HEK293T (cell line): ENCODE results near the gene KHK.

ENCODE experiments used
- CTCF ChIA-PET: fragments of 350-600 bp; formaldehyde crosslinking; extraction: SDS; loops from one replicate; lab custom pipeline; 2021; ENCODE audit warnings: antibody characterized with exemption, inconsistent platforms; lab: Yijun Ruan, JAX
- POLR2A ChIA-PET: fragments of 350-600 bp; formaldehyde crosslinking; extraction: SDS; loops from one replicate; lab custom pipeline; 2020; ENCODE audit warnings: antibody characterized with exemption, inconsistent platforms; lab: Yijun Ruan, JAX
- DNase-seq: peaks from one replicate; pipeline ENCODE4 v3.0.0; 2012; ENCODE audit warnings: mixed read lengths; ENCODE audit errors: extremely low spot score
- ARNT ChIP-seq: fragments of 450-650 bp; IDR thresholded peaks from 2 replicates; pipeline ENCODE4 v1.6.1; 2017; ENCODE audit warnings: mild to moderate bottlenecking
- BHLHE40 ChIP-seq: fragments of 450-650 bp; IDR thresholded peaks from 2 replicates; pipeline ENCODE4 v1.6.1; 2016; ENCODE audit warnings: mild to moderate bottlenecking, moderate library complexity, borderline replicate concordance
- CTBP1 ChIP-seq: fragments of 450-650 bp; IDR thresholded peaks from 2 replicates; pipeline ENCODE4 v1.6.1; 2016; ENCODE audit warnings: borderline replicate concordance
- ELF4 ChIP-seq: fragments of 450-650 bp; IDR thresholded peaks from 2 replicates; pipeline ENCODE4 v1.6.1; 2017; ENCODE audit warnings: antibody characterized with exemption
- FOXA1 ChIP-seq: fragments of 450-650 bp; IDR thresholded peaks from 2 replicates; pipeline ENCODE4 v1.6.1; 2016; ENCODE audit warnings: mild to moderate bottlenecking
- FOXK2 ChIP-seq: fragments of 450-650 bp; IDR thresholded peaks from 2 replicates; pipeline ENCODE4 v1.6.1; 2016; ENCODE audit warnings: mild to moderate bottlenecking
- FOXM1 ChIP-seq: fragments of 450-650 bp; IDR thresholded peaks from 2 replicates; pipeline ENCODE4 v1.6.1; 2017; ENCODE audit warnings: mild to moderate bottlenecking, borderline replicate concordance
- HDGF ChIP-seq: fragments of 450-650 bp; IDR thresholded peaks from 2 replicates; pipeline ENCODE4 v1.6.1; 2017; ENCODE audit warnings: antibody characterized with exemption, borderline replicate concordance
- L3MBTL2 ChIP-seq: fragments of 450-650 bp; conservative IDR thresholded peaks from 2 replicates; pipeline ENCODE4 v1.6.1; 2016; ENCODE audit warnings: mild to moderate bottlenecking
- LEF1 ChIP-seq: fragments of 450-650 bp; IDR thresholded peaks from 2 replicates; pipeline ENCODE4 v1.6.1; 2017; ENCODE audit warnings: mild to moderate bottlenecking, borderline replicate concordance
- NFRKB ChIP-seq: fragments of 450-650 bp; IDR thresholded peaks from 2 replicates; pipeline ENCODE4 v1.6.1; 2016; ENCODE audit warnings: mild to moderate bottlenecking, moderate library complexity
- SP1 ChIP-seq: fragments of 450-650 bp; IDR thresholded peaks from 2 replicates; pipeline ENCODE4 v1.6.1; 2017
- SUZ12 ChIP-seq: fragments of 450-650 bp; IDR thresholded peaks from 2 replicates; pipeline ENCODE4 v1.6.1; 2016; ENCODE audit warnings: mild to moderate bottlenecking
- TARDBP ChIP-seq: fragments of 450-650 bp; IDR thresholded peaks from 2 replicates; pipeline ENCODE4 v1.6.1; 2016
- ZNF384 ChIP-seq: fragments of 450-650 bp; IDR thresholded peaks from 2 replicates; pipeline ENCODE4 v1.6.1; 2016
- TF ChIP-seq, protein P1 (sequence below): fragments of 450-650 bp; IDR thresholded peaks from 2 replicates; pipeline ENCODE4 v1.6.1; 2016

The KHK gene

DNA sequence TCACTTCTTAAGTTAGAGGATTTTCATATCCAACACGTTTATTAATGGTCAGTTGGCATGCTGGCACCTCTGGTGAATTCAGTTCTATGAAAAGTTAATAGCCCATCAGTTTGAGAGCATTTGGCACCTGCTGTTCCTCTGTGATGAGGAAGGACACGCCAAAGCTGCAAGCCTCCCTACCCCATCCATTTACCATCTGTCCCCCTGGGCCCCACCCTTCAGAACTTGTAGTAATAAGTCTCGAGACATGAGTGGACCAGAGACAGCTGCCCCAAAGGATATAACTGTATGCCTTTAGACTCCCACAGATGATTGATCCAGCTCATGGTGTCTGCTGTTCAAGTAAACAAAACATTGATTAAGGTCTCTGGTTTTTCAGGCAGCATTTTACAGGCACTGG, 21.4 kb upstream of the KHK start:
- TF ChIP-seq L3MBTL2 (no peak), ZNF384 (no peak), SUZ12 (no peak), TARDBP (no peak)
- no peak for DNase-seq
- ChIA-PET CTCF (interaction anchor here (1.4 kb wide), 1 partner anchor 22 kb away, joined by 5 read pairs; the partner anchor contains the start of gene KHK), POLR2A (interaction anchor here (1.1 to 7.3 kb wide), 2 partner anchors 13 to 16 kb away, joined by 3 to 47 read pairs; partner anchors contain the start of gene AGBL5)

DNA sequence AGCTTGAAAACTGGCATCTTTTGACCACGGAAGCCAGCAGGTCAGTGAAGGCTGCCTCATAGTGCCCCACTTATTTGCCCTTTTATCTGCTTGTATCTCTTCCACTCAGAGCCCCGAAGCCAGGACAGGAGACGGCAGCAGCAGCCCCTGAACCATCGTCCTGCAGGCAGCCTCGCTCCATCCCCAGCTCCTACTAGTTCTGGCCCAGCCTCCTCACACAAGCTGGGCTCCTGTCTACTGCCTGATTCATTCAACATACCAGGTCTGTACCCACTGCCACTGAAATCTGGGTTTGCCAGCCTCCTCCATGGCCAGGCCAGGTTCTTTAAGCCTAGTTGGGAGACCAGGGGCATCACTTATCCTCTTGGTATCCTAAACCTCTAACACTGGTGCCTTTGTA, 19.2 kb upstream of the KHK start:
- TF ChIP-seq FOXA1 (no peak), LEF1 (no peak), ZNF384 (no peak), ELF4 (no peak), NFRKB (no peak), BHLHE40 (no peak), SUZ12 (no peak), TARDBP (no peak)
- TF ChIP-seq, protein P1, sequence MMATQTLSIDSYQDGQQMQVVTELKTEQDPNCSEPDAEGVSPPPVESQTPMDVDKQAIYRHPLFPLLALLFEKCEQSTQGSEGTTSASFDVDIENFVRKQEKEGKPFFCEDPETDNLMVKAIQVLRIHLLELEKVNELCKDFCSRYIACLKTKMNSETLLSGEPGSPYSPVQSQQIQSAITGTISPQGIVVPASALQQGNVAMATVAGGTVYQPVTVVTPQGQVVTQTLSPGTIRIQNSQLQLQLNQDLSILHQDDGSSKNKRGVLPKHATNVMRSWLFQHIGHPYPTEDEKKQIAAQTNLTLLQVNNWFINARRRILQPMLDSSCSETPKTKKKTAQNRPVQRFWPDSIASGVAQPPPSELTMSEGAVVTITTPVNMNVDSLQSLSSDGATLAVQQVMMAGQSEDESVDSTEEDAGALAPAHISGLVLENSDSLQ: no peak
- no peak for DNase-seq
- CTCF ChIA-PET: interaction anchor here (0.7 kb wide), 1 partner anchor 88 kb away, joined by 6 read pairs; no protein-coding TSS in a partner anchor
- POLR2A ChIA-PET: interaction anchor here (1.7 to 7.3 kb wide), 3 partner anchors 14 to 19 kb away, joined by 3 to 47 read pairs (median 5); partner anchors contain the start of genes AGBL5 and KHK

DNA sequence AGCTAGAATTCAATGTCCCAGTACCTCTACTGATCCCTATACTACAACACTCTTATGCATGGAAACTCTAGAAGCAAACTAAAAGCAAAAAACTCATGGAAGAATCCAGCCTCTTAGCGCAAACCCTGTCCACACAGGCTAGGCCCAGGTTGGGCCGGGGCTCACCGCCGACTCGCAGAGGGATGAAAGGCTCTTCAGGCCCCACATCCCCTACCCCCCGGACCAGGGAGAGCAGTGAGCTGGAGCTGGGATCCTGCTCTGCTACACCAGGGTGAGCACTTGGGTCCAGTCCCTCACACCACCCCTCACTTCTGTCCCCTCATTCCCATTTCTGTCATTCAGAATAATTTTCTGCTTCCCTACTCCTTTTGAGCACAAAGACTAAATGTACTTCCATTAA, 17.1 kb upstream of the KHK start:
- DNase-seq: no peak
- ChIA-PET CTCF (no interaction called here), POLR2A (interaction anchor here (1.0 to 7.3 kb wide), 2 partner anchors 11 to 17 kb away, joined by 3 to 47 read pairs; partner anchors contain the start of gene AGBL5)
- no peak for TF ChIP-seq LEF1
- no peak for TF ChIP-seq FOXK2
- TF ChIP-seq ARNT: no peak
- no peak for TF ChIP-seq BHLHE40
- TF ChIP-seq TARDBP: no peak
- no peak for TF ChIP-seq SP1
- TF ChIP-seq HDGF: no peak
- TF ChIP-seq, protein P1: no peak
- TF ChIP-seq NFRKB: no peak
- no peak for TF ChIP-seq ELF4
- no peak for TF ChIP-seq FOXA1
- no peak for TF ChIP-seq SUZ12
- TF ChIP-seq ZNF384: no peak
- no peak for TF ChIP-seq CTBP1
- no peak for TF ChIP-seq FOXM1
- no peak for TF ChIP-seq L3MBTL2

DNA sequence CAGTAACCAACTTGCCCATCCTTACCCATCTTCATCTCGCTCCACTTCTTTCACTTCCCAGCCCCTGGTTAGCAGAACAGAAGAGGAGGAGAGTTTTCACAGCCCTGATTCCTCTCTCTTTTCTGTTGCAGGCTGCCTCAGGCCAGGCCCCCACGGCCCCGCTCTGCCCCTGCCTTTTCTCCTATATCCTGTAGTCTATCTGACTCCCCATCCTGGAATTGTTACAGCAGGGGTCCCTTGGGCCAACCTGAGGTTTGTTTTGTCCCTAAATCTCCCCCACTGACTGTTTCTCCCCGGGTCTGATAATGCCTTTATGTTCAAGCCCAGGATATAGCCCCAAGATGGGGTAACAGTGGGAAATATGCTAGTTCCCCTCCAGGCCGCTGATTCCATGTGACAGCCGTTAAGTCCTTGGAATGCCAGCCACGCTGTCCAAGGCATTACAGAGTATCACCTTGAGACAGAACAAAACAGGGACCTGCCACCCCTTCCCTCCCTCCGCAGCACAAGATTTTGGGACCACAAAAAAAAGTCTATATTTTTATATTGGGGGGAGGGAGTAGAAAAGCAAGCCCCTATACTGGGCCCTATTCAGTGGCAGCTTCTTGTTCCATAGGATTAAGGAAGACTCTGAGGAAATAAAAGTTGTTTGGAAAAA, 16.5 kb upstream of the KHK start:
- DNase-seq: no peak
- TF ChIP-seq FOXA1: no peak
- no peak for TF ChIP-seq L3MBTL2
- TF ChIP-seq FOXM1: no peak
- TF ChIP-seq BHLHE40: no peak
- no peak for TF ChIP-seq TARDBP
- TF ChIP-seq CTBP1: no peak
- no peak for TF ChIP-seq SP1
- ChIA-PET POLR2A (interaction anchor here (2.9 to 7.3 kb wide), 4 partner anchors 11 to 18 kb away, joined by 17 to 91 read pairs (median 62); partner anchors contain the start of gene AGBL5), CTCF (no interaction called here)

DNA sequence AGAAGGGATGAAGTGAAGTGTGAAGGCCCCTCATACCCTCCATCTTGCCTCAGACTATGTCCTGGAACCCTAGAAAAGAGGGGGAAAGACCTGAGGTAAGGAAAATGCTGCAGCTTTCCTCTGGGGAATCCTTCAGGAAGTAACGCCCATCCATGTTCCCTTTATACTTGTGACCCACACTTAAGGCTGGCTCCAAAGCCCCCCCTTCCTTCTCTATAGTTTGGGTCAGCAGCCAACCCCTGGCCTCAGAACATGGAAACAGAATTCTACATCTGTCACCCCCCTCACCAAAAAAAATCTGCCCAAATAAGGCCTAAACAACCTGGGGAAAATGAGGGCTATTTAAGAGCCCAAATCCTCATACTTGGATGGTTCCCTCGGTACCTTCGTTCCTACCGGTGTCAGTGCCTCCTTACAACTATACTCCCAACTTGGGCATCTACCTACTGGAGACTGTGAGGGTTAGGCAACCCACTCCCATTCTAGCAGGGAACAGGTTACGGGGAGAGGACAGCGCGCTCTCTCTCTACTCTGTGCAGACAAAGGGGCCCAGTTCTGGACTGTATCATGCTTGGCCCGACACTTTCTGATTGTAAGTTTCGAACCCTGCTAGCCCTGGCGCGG, 15.8 kb upstream of the KHK start:
- ChIA-PET CTCF (interaction anchor here (1.1 kb wide), 1 partner anchor 826 kb away, joined by 3 read pairs; the partner anchor contains the start of genes HADHA and HADHB), POLR2A (interaction anchor here (0.8 to 5.2 kb wide), 14 partner anchors 8 to 224 kb away, joined by 3 to 91 read pairs (median 6); partner anchors contain the start of genes AGBL5, KHK, SLC30A3 and TRIM54)
- DNase-seq: no peak
- TF ChIP-seq HDGF: no peak
- no peak for TF ChIP-seq SP1
- TF ChIP-seq CTBP1: no peak
- TF ChIP-seq FOXA1: no peak
- TF ChIP-seq L3MBTL2: no peak
- TF ChIP-seq ZNF384: no peak
- TF ChIP-seq FOXM1: no peak
- TF ChIP-seq FOXK2: no peak
- TF ChIP-seq, protein P1: no peak
- TF ChIP-seq TARDBP: no peak
- TF ChIP-seq BHLHE40: no peak
- TF ChIP-seq ARNT: no peak
- no peak for TF ChIP-seq SUZ12
- TF ChIP-seq LEF1: no peak
- TF ChIP-seq NFRKB: no peak
